ENCODE measurements around the gene NPPA. TPM values are rescaled to one million over a fixed set of nuclear protein-coding genes. Genes with fewer than 3 reads are reported as not detected.
A peak's percentile ranks its signal among the peaks of the same experiment; 100 is the strongest.
"Not testable (repeated sequence)": the region's sequence is repeated elsewhere in the genome, so short reads cannot be mapped to it uniquely, and the experiment has no call there.

Gene NPPA
- 1 to 10 TPM in 1 of 4 donors, under 1 TPM in 1, not detected in 2; 0.74 to 1.2 TPM for polyA plus RNA-seq (ENCODE audit: insufficient read length in 4 of 4)

- DNase-seq (ENCODE audit: low read depth in 4 of 4, low spot score in 2 of 4), result no peak
Observed at GRCh38 chr1:11847667-11848372, at the start of gene NPPA. Gene NPPA (minus strand): TSS chr1:11847783. CDS start chr1:11847684, 99 bp downstream.

GRCh38 chr1:11894501-11894900 lies 46.9 kb upstream of the NPPA start:
- not testable (repeated sequence) for DNase-seq (ENCODE audit: low read depth in 4 of 4, low spot score in 2 of 4)

- DNase-seq (ENCODE audit: low read depth in 4 of 4, low spot score in 2 of 4), result no peak
Observed at GRCh38 chr1:11893907-11894251, 46.3 kb upstream of the NPPA start.

- no peak for DNase-seq (ENCODE audit: low read depth in 4 of 4, low spot score in 2 of 4)
Observed at GRCh38 chr1:11891433-11892186, 44.0 kb upstream of the NPPA start.

GRCh38 chr1:11888877-11889208 lies 41.3 kb upstream of the NPPA start:
- no peak for DNase-seq (ENCODE audit: low read depth in 4 of 4, low spot score in 2 of 4)

GRCh38 chr1:11888206-11888876 lies 40.8 kb upstream of the NPPA start:
- no peak for DNase-seq (ENCODE audit: low read depth in 4 of 4, low spot score in 2 of 4)

- no peak for DNase-seq (ENCODE audit: low read depth in 4 of 4, low spot score in 2 of 4)
Observed at GRCh38 chr1:11887666-11888007, 40.1 kb upstream of the NPPA start.

- DNase-seq (ENCODE audit: low read depth in 4 of 4, low spot score in 2 of 4), result no peak
Observed at GRCh38 chr1:11886986-11887665, 39.5 kb upstream of the NPPA start.

GRCh38 chr1:11885916-11886315 lies 38.3 kb upstream of the NPPA start:
- no peak for DNase-seq (ENCODE audit: low read depth in 4 of 4, low spot score in 2 of 4)

GRCh38 chr1:11882814-11883538 lies 35.4 kb upstream of the NPPA start:
- DNase-seq (ENCODE audit: low read depth in 4 of 4, low spot score in 2 of 4), result no peak

GRCh38 chr1:11881749-11882441 lies 34.3 kb upstream of the NPPA start:
- DNase-seq (ENCODE audit: low read depth in 4 of 4, low spot score in 2 of 4), result no peak

- DNase-seq (ENCODE audit: low read depth in 4 of 4, low spot score in 2 of 4), result no peak
Observed at GRCh38 chr1:11880911-11881748, 33.5 kb upstream of the NPPA start.

GRCh38 chr1:11880181-11880575 lies 32.6 kb upstream of the NPPA start:
- DNase-seq (ENCODE audit: low read depth in 4 of 4, low spot score in 2 of 4), result no peak

GRCh38 chr1:11879311-11880180 lies 32.0 kb upstream of the NPPA start:
- DNase-seq (ENCODE audit: low read depth in 4 of 4, low spot score in 2 of 4), result no peak

GRCh38 chr1:11878891-11879190 lies 31.3 kb upstream of the NPPA start:
- no peak for DNase-seq (ENCODE audit: low read depth in 4 of 4, low spot score in 2 of 4)

- DNase-seq (ENCODE audit: low read depth in 4 of 4, low spot score in 2 of 4), result no peak
Observed at GRCh38 chr1:11878081-11878890, 30.7 kb upstream of the NPPA start.

- peak in 1 of 4 donors; percentile 34 for DNase-seq (ENCODE audit: low read depth in 4 of 4, low spot score in 2 of 4)
Observed at GRCh38 chr1:11877074-11877473, 29.5 kb upstream of the NPPA start.

All from left renal cortex interstitium (tissue), 4 donors.